ENCODE data around the gene SPATA9.

The SPATA9 gene

GRCh38 chr5:95613514-95613913, 69.3 kb downstream of the SPATA9 start:
- DNase-seq: no peak

GRCh38 chr5:95611396-95611795, 71.4 kb downstream of the SPATA9 start:
- no peak for DNase-seq

GRCh38 chr5:95610546-95610945, 72.2 kb downstream of the SPATA9 start:
- DNase-seq: no peak

- peak; percentile 66 for DNase-seq
These were observed 73.1 kb downstream of the SPATA9 start for GRCh38 chr5:95609711-95610110.
